Adrenal gland (tissue), 5 donors: ENCODE data around the gene USP3.

Experiments used
- CTCF ChIP-seq, 6 experiments: fragments of 450-650 bp in 4 of 6; fragments of 200-600 bp in 2 of 6; sonication (generic) in 1 of 6; IDR thresholded peaks; 1 replicate in 5 of 6; 2 replicates in 1 of 6; pipeline versions ENCODE4 v1.5.1 to v1.8.0; 2016 to 2021; ENCODE audit warnings: antibody characterized with exemption in 6 of 6, mild to moderate bottlenecking in 2 of 6, moderate library complexity in 1 of 6
- POLR2A ChIP-seq, 2 donors: fragments of 450-650 bp; IDR thresholded peaks; one replicate each; pipeline ENCODE4 v1.6.1; 2017; ENCODE audit warnings: antibody characterized with exemption in 2 of 2, mild to moderate bottlenecking in 2 of 2, moderate library complexity in 1 of 2
- donor health status: DM: no; HTN: no; CAD: no.

DNA sequence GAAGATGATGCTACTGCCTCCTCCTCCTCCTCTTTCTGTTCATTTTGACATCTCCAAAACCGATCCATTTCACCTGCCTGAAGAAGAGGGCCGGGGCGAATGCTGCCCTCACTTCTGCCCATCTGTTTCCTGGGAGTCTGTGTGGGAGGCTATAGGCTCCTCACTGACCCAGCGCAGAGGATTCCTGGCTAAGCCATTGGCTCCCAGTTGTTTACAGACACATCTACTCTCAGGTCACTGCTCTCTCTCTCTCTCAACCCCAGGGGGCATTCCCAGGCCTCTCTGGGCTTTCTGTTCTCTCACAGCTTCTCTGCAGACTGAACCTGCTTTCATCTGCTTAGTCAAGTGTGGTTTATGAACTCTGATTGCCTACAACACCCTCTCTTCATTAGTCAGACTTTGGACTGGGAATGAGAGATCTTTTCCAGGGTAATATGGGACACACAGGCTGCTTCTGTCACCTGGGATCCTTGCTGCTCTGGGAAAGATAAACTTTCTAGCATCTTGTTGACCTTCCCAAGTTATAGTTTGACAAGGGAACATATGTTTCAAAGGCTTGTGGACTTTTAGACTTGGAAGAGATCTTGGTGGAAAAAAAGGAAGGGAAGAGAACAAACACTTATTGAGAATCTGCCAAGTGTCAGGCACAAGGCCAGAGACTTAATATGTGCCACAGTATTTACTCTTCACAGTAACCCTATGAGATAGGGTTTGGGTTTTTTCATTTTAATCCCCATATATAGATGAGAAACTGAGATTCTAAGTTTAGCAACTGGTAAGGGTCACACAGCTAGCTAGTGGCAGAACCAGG, 30.2 kb upstream of the USP3 start:
- TF ChIP-seq POLR2A (IDR thresholded peaks at IDR 0.05) (no peak), CTCF (IDR thresholded peaks at IDR 0.05) (no peak)
